GM18508 (cell line): ENCODE measurements around the gene FAH.
A peak's percentile ranks its signal among the peaks of the same experiment; 100 is the strongest.
"Not testable (repeated sequence)": the region's sequence is repeated elsewhere in the genome, so short reads cannot be mapped to it uniquely, and the experiment has no call there.

Source experiments
- ATAC-seq: cut with Tn5 transposase; IDR thresholded peaks from one replicate; pipeline ENCODE4 v1.9.1; 2021; ENCODE audit warnings: moderate number of reproducible peaks; ENCODE audit not compliant: insufficient read depth, unreplicated experiment

FAH gene

GRCh38 chr15:80142646-80143045 lies 10.2 kb upstream of the FAH start:
- no peak for ATAC-seq

GRCh38 chr15:80151148-80151547 lies 1.7 kb upstream of the FAH start:
- ATAC-seq = no peak

- ATAC-seq = no peak
These were observed 1.2 kb upstream of the FAH start for GRCh38 chr15:80151576-80151975.

GRCh38 chr15:80152180-80152895 lies 461 bp upstream of the FAH start:
- no peak for ATAC-seq

- ATAC-seq = no peak
These were observed 1.1 kb downstream of the FAH start for GRCh38 chr15:80153900-80154299.

- ATAC-seq = no peak
These were observed 1.5 kb downstream of the FAH start for GRCh38 chr15:80154336-80154735.

GRCh38 chr15:80155001-80155377 lies 2.2 kb downstream of the FAH start:
- ATAC-seq = no peak

GRCh38 chr15:80155378-80156175 lies 2.8 kb downstream of the FAH start:
- not testable (repeated sequence) for ATAC-seq

- no peak for ATAC-seq
These were observed 3.4 kb downstream of the FAH start for GRCh38 chr15:80156176-80156720.

- ATAC-seq = no peak
These were observed 4.4 kb downstream of the FAH start for GRCh38 chr15:80157215-80157614.

GRCh38 chr15:80159301-80159700 lies 6.5 kb downstream of the FAH start:
- ATAC-seq = no peak

- ATAC-seq = no peak
These were observed 7.2 kb downstream of the FAH start for GRCh38 chr15:80159811-80160569.

- peak; percentile 49 for ATAC-seq
These were observed 7.9 kb downstream of the FAH start for GRCh38 chr15:80160570-80161156.

- no peak for ATAC-seq
These were observed 8.7 kb downstream of the FAH start for GRCh38 chr15:80161468-80162016.

GRCh38 chr15:80162059-80162554 lies 9.3 kb downstream of the FAH start:
- no peak for ATAC-seq

- ATAC-seq = no peak
These were observed 10.4 kb downstream of the FAH start for GRCh38 chr15:80163217-80163616.

GRCh38 chr15:80163897-80164296 lies 11.1 kb downstream of the FAH start:
- ATAC-seq = no peak

- ATAC-seq = no peak
These were observed 15.1 kb downstream of the FAH start for GRCh38 chr15:80167936-80168335.

- ATAC-seq = no peak
These were observed 15.6 kb downstream of the FAH start for GRCh38 chr15:80168421-80168820.

- no peak for ATAC-seq
These were observed 17.1 kb downstream of the FAH start for GRCh38 chr15:80169768-80170357.
